Measurements from ENCODE around the gene EIPR1. TPM values are rescaled to one million over a fixed set of nuclear protein-coding genes. Genes with fewer than 3 reads are reported as not detected.

Gene EIPR1
- total and polyA plus RNA-seq, 2 of the 13 experiments (the other 11 are each of a cell fraction or from before 2014, with no cell fraction given): 70.0 to 96.3 TPM

DNA sequence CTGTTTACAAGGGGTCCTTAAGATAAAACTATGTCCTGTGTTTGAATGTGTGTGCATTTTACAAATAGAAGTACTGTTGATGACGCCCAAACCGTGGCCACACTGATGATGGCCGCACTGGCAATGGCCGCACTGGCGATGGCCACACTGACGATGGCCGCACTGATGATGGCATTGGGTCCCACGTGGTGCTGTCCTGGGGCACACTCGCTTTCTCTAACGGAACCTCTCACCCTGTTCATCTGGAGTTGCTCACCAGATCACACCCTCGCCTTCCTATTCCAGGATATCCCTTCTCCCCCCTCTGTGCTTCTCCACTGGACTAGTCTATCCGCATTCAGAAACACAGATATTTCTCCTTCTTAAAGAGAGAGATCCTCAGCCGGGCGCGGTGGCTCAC, 192.4 kb downstream of the EIPR1 start:
- Histone ChIP-seq H3K4me2 (ENCODE audit: low read depth, low read length) (no peak overlapping the region), H3K79me2 (ENCODE audit: insufficient read depth, low read length) (no peaks in the 10 kb centered on the region), H2AFZ (ENCODE audit: low read length) (no peak overlapping the region), H3K4me3 (replicated peaks in 1 of 3; ENCODE audit: insufficient read depth in 1 of 3, low read depth in 2 of 3, low read length in 3 of 3) (no peak overlapping the region), H3K27me3 (ENCODE audit: control insufficient read depth in 1 of 2, insufficient read depth in 2 of 2, low read length in 2 of 2) (no peaks in the 10 kb centered on the region), H3K9ac (ENCODE audit: insufficient read depth, low read depth, low read length) (no peak overlapping the region), H3K27ac (ENCODE audit: extremely low read length, insufficient read depth, low read length) (no peak overlapping the region), H3K36me3 (replicated peaks in 1 of 2; ENCODE audit: control insufficient read depth in 1 of 2, insufficient read depth in 2 of 2, low read length in 2 of 2) (peaks cover 12 to 13% of the 10 kb centered on the region in 2 experiments; a peak in 4 of 5 replicates), H3K4me1 (ENCODE audit: insufficient read depth, low read length) (no peaks in the 10 kb centered on the region), H3K9me3 (ENCODE audit: low read length) (no peaks in the 10 kb centered on the region), H4K20me1 (ENCODE audit: insufficient read depth, low read length) (no peaks in the 10 kb centered on the region)
- FAIRE-seq (no peak), ATAC-seq (no peak), DNase-seq (ENCODE audit: low spot score) (no peak)
- 96% methylated on average over 15 of the region's 15 CpGs for whole genome bisulfite sequencing (ENCODE audit: low lambda C conversion rate)
- CTCF ChIA-PET (ENCODE audit: low intra/inter-chr PET ratio, low total read pairs): no interaction called here
- intact Hi-C loops (cut with micrococcal nuclease; ENCODE audit: unreplicated experiment): no loop called here
- BruUV-seq (replicated peaks): no TSS peak
- TF ChIP-seq ATF7-NPFF (CRISPR knock-in tag; IDR thresholded peaks at IDR 0.05; ENCODE audit: low read depth): no peak
- no peak for TF ChIP-seq ZNF569 (CRISPR knock-in tag; IDR thresholded peaks at IDR 0.05; ENCODE audit: borderline replicate concordance)
- in situ Hi-C loops (cut with HindIII; ENCODE audit: extremely low pct_ligation_motif_present, low pct_unique_long_range_greater_than_20kb): no loop called here
- POLR2A ChIA-PET: no interaction called here

DNA sequence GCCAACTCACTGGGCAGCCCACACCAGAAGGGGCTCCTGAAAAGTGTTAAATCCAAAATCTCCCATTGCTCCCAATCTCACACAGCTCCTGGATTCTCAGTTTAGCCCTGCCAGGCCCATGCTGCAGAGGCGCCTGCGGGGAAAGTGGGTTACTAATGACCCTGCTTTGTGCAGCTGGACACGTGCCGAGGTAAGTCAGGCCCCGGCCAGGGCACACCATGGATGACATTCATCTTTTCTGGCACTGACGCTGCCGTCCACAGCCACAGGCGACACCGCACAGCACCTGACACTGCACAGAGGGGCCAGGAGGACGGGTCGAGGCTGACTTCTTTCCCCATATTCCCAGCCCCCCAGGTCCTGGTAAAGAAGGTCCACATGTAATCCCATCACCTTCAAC, 193.5 kb downstream of the EIPR1 start:
- Histone ChIP-seq H3K27ac (ENCODE audit: extremely low read length, insufficient read depth, low read length) (no peak overlapping the region), H3K36me3 (replicated peaks in 1 of 2; ENCODE audit: control insufficient read depth in 1 of 2, insufficient read depth in 2 of 2, low read length in 2 of 2) (peaks cover 4 to 10% of the 10 kb centered on the region in 2 experiments; a peak in 4 of 5 replicates), H4K20me1 (ENCODE audit: insufficient read depth, low read length) (no peaks in the 10 kb centered on the region; the same call in 1 of the 2 replicates), H3K4me1 (ENCODE audit: insufficient read depth, low read length) (no peaks in the 10 kb centered on the region), H3K79me2 (ENCODE audit: insufficient read depth, low read length) (no peaks in the 10 kb centered on the region), H3K4me3 (replicated peaks in 1 of 3; ENCODE audit: insufficient read depth in 1 of 3, low read depth in 2 of 3, low read length in 3 of 3) (no peak overlapping the region), H2AFZ (ENCODE audit: low read length) (no peak overlapping the region), H3K4me2 (ENCODE audit: low read depth, low read length) (no peak overlapping the region), H3K9me3 (ENCODE audit: low read length) (no peaks in the 10 kb centered on the region), H3K9ac (ENCODE audit: insufficient read depth, low read depth, low read length) (no peak overlapping the region), H3K27me3 (ENCODE audit: control insufficient read depth in 1 of 2, insufficient read depth in 2 of 2, low read length in 2 of 2) (no peaks in the 10 kb centered on the region)
- POLR2A ChIA-PET: no interaction called here
- ATAC-seq (no peak), FAIRE-seq (no peak), DNase-seq (ENCODE audit: low spot score) (no peak)
- CTCF ChIA-PET (ENCODE audit: low intra/inter-chr PET ratio, low total read pairs): no interaction called here
- BruUV-seq (replicated peaks): no TSS peak
- TF ChIP-seq AGO2 (optimal IDR thresholded peaks at IDR 0.05; ENCODE audit: low read depth, low read length): peak; percentile 15
- TF ChIP-seq PHF21A (CRISPR knock-in tag; IDR thresholded peaks at IDR 0.05): no peak
- intact Hi-C loops (cut with micrococcal nuclease; ENCODE audit: unreplicated experiment): no loop called here
- WGBS (ENCODE audit: low lambda C conversion rate): 96% methylated on average over 11 of the region's 11 CpGs
- in situ Hi-C loops (cut with HindIII; ENCODE audit: extremely low pct_ligation_motif_present, low pct_unique_long_range_greater_than_20kb): no loop called here

Data from HepG2 (cell line).